ENCODE results near the gene SLC6A3. TPM values are rescaled to one million over a fixed set of nuclear protein-coding genes. Genes with fewer than 3 reads are reported as not detected.

SLC6A3 gene
- total RNA-seq, 1 experiment from 2014 or later, result 0.74 TPM

DNA sequence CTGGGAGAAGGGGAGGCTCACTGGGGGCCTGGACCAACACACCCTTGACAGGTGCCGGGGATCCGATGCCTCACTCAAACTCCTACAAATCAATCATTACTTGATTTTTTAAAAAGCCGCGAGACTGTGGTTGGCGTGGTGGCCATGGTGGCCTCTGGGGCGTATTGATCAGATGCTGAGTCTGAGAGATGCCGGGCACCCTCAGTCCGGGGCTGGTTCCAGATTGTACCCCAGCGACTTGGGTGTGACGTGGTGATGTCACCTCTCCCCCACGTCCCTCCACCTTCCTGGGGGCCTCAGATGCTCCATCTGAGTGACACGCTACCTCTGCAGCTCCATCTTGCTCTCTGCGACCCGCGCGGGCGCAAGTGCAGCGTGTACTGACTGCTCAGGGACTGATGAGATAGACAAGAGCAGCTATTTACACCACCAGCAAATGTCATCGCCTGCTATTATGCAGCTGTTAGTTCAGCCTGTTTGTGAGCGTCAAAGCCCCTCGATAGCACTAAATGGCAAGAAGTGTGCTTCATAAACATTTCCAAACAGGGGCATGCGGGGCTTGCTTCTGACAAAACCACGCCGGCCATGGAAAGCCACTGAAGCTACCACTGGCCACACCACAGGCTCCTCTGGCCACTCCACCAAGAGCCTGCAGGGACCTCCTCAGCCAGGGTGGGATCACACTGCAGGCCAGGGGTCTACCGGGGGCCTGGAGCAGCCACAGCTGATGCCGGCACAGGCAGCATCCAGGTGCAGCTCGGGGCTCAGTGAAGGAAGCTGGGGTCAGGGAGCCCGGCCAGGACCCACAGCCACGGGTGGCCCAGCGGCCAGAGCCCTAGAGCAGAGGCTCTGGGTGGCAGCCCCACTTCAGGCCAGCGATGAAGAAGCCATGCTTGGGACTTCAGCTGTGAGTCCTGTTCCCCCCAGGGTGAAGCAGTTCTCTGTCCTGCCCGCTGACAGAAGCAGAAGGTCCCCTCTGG is 50.1 kb downstream of the SLC6A3 start (continued):
- TF ChIP-seq ATF1 (CRISPR knock-in tag; IDR thresholded peaks at IDR 0.05) (no peak), ETV6 (CRISPR knock-in tag; IDR thresholded peaks at IDR 0.05) (no peak), EMX1 (CRISPR knock-in tag; IDR thresholded peaks at IDR 0.05) (no peak), IRF2 (CRISPR knock-in tag; IDR thresholded peaks at IDR 0.05; ENCODE audit: borderline replicate concordance, low read depth) (no peak), RELA (CRISPR knock-in tag; IDR thresholded peaks at IDR 0.05; ENCODE audit: borderline replicate concordance) (no peak), NFYB (CRISPR knock-in tag; conservative IDR thresholded peaks at IDR 0.05; ENCODE audit: low read depth) (no peak), TP53 (CRISPR knock-in tag; IDR thresholded peaks at IDR 0.05) (no peak), MYBL2 (CRISPR knock-in tag; IDR thresholded peaks at IDR 0.05) (no peak)
- TF ChIP-seq, protein P1, sequence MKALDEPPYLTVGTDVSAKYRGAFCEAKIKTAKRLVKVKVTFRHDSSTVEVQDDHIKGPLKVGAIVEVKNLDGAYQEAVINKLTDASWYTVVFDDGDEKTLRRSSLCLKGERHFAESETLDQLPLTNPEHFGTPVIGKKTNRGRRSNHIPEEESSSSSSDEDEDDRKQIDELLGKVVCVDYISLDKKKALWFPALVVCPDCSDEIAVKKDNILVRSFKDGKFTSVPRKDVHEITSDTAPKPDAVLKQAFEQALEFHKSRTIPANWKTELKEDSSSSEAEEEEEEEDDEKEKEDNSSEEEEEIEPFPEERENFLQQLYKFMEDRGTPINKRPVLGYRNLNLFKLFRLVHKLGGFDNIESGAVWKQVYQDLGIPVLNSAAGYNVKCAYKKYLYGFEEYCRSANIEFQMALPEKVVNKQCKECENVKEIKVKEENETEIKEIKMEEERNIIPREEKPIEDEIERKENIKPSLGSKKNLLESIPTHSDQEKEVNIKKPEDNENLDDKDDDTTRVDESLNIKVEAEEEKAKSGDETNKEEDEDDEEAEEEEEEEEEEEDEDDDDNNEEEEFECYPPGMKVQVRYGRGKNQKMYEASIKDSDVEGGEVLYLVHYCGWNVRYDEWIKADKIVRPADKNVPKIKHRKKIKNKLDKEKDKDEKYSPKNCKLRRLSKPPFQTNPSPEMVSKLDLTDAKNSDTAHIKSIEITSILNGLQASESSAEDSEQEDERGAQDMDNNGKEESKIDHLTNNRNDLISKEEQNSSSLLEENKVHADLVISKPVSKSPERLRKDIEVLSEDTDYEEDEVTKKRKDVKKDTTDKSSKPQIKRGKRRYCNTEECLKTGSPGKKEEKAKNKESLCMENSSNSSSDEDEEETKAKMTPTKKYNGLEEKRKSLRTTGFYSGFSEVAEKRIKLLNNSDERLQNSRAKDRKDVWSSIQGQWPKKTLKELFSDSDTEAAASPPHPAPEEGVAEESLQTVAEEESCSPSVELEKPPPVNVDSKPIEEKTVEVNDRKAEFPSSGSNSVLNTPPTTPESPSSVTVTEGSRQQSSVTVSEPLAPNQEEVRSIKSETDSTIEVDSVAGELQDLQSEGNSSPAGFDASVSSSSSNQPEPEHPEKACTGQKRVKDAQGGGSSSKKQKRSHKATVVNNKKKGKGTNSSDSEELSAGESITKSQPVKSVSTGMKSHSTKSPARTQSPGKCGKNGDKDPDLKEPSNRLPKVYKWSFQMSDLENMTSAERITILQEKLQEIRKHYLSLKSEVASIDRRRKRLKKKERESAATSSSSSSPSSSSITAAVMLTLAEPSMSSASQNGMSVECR (CRISPR knock-in tag; IDR thresholded peaks at IDR 0.05; ENCODE audit: borderline replicate concordance), result no peak

DNA sequence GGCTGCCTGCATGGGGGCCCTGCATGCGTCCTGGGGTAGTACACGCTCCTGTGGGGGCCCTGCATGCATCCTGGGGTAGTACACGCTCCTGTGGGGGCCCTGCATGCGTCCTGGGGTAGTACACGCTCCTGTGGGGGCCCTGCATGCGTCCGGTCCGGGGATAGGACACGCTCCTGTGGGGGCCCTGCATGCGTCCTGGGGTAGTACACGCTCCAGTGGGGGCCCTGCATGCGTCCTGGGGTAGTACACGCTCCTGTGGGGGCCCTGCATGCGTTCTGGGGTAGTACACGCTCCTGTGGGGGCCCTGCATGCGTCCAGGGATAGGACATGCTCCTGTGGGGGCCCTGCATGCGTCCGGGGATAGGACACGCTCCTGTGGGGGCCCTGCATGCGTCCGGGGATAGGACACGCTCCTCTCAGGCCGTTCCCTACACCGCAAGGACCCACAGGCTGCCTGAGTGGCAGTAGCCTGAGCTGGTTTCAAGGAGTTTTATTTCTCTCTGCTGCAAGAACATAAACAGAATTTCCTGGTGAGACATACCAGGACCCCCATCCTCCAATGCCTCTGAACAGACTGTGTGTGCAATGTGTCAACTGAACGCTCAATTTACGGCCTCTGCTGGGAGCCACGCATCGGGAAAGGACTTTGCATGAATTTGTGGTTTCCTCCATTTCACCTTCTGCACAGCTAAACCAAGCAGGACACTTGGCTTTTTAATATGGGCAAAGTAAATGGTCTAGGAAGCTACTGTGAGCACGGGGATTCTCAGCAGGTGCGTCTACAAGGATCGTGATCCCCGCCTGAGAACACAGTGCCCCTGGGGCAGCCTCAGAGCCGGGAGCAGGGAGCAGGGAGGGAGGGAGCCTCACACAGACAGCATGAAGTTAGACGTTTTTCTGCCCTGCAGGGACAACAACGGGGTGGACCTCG is 51.4 kb downstream of the SLC6A3 start:
- CTCF ChIA-PET, result interaction anchor here (2.1 to 2.5 kb wide), 2 partner anchors 14 to 251 kb away, joined by 6 read pairs; no protein-coding TSS in a partner anchor
- H3K4me1 Mint-ChIP-seq, result no peaks in the 10 kb centered on the region; the same call in 1 of the 2 replicates
- no peaks in the 10 kb centered on the region for H3K36me3 Mint-ChIP-seq
- H3K27me3 Mint-ChIP-seq (ENCODE audit: low read depth), result peaks cover 6% of the 10 kb centered on the region
- H3K4me3 Mint-ChIP-seq, result no peak overlapping the region
- POLR2A ChIA-PET, result no interaction called here
- no peaks in the 10 kb centered on the region for H3K9me3 Mint-ChIP-seq
- ATAC-seq (no peak), DNase-seq (ENCODE audit: low spot score) (no peak)
- no peak overlapping the region for H3K27ac Mint-ChIP-seq
- TF ChIP-seq NFE2L1 (CRISPR knock-in tag; IDR thresholded peaks at IDR 0.05) (no peak), NFYB (CRISPR knock-in tag; conservative IDR thresholded peaks at IDR 0.05; ENCODE audit: low read depth) (no peak), TEAD4 (CRISPR knock-in tag; IDR thresholded peaks at IDR 0.05) (no peak), ZNF423 (CRISPR knock-in tag; IDR thresholded peaks at IDR 0.05) (no peak), GTF2I (CRISPR knock-in tag; conservative IDR thresholded peaks at IDR 0.05) (no peak)

DNA sequence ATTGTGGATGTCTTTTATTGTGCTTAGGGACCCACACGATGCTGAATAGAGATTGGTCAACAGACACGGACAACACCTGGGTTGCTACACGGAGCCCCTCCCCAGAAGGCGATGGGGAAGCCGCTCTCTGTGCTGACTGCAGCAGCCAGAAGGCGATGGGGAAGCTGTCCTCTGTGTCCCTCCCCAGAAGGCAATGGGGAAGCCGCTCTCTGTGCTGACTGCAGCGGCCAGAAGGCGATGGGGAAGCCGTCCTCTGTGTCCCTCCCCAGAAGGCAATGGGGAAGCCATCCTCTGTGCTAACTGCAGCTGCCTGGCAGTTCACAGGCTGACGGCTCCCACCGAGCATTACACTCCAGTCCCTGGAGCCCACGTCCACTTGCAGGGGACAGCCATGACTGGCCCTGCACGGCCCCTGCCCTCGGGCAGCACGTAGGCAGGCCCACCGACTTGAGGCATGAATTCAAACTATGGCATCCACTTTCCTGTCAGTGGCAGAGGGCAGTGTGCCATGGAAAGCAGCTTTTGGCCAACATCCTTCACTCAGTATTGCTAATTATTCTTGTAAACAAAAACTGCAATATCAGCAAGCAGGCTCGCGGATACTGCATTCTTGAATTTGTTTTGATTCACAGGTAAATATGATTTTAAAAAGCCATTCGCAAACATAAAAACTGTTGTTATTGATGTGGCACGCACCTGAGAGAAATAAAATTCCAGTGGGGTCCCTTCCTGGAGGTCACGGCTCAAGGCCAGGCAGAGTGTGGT is 52.3 kb downstream of the SLC6A3 start:
- ChIA-PET POLR2A (no interaction called here), CTCF (interaction anchor here (2.1 kb wide), 1 partner anchor 13 kb away, joined by 6 read pairs; no protein-coding TSS in a partner anchor)
- no peaks in the 10 kb centered on the region for H3K9me3 Mint-ChIP-seq
- H3K27ac Mint-ChIP-seq, result no peak overlapping the region
- H3K36me3 Mint-ChIP-seq, result no peaks in the 10 kb centered on the region
- H3K4me1 Mint-ChIP-seq, result no peaks in the 10 kb centered on the region; the same call in 1 of the 2 replicates
- no peak overlapping the region for H3K4me3 Mint-ChIP-seq
- H3K27me3 Mint-ChIP-seq (ENCODE audit: low read depth), result peaks cover 14% of the 10 kb centered on the region
- ATAC-seq (no peak), DNase-seq (ENCODE audit: low spot score) (no peak)
- TF ChIP-seq, protein P2, sequence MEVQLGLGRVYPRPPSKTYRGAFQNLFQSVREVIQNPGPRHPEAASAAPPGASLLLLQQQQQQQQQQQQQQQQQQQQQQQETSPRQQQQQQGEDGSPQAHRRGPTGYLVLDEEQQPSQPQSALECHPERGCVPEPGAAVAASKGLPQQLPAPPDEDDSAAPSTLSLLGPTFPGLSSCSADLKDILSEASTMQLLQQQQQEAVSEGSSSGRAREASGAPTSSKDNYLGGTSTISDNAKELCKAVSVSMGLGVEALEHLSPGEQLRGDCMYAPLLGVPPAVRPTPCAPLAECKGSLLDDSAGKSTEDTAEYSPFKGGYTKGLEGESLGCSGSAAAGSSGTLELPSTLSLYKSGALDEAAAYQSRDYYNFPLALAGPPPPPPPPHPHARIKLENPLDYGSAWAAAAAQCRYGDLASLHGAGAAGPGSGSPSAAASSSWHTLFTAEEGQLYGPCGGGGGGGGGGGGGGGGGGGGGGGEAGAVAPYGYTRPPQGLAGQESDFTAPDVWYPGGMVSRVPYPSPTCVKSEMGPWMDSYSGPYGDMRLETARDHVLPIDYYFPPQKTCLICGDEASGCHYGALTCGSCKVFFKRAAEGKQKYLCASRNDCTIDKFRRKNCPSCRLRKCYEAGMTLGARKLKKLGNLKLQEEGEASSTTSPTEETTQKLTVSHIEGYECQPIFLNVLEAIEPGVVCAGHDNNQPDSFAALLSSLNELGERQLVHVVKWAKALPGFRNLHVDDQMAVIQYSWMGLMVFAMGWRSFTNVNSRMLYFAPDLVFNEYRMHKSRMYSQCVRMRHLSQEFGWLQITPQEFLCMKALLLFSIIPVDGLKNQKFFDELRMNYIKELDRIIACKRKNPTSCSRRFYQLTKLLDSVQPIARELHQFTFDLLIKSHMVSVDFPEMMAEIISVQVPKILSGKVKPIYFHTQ (CRISPR knock-in tag; IDR thresholded peaks at IDR 0.05), result no peak
- TF ChIP-seq, protein P3, sequence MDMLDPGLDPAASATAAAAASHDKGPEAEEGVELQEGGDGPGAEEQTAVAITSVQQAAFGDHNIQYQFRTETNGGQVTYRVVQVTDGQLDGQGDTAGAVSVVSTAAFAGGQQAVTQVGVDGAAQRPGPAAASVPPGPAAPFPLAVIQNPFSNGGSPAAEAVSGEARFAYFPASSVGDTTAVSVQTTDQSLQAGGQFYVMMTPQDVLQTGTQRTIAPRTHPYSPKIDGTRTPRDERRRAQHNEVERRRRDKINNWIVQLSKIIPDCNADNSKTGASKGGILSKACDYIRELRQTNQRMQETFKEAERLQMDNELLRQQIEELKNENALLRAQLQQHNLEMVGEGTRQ (CRISPR knock-in tag; IDR thresholded peaks at IDR 0.05), result no peak
- TF ChIP-seq NR2C2 (CRISPR knock-in tag; IDR thresholded peaks at IDR 0.05), result no peak
- TF ChIP-seq, protein P4, sequence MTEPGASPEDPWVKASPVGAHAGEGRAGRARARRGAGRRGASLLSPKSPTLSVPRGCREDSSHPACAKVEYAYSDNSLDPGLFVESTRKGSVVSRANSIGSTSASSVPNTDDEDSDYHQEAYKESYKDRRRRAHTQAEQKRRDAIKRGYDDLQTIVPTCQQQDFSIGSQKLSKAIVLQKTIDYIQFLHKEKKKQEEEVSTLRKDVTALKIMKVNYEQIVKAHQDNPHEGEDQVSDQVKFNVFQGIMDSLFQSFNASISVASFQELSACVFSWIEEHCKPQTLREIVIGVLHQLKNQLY (CRISPR knock-in tag; IDR thresholded peaks at IDR 0.05), result no peak
- no peak for TF ChIP-seq FOXK1 (CRISPR knock-in tag; IDR thresholded peaks at IDR 0.05)
